ENCODE measurements around the gene ZNF648.
"Not testable (repeated sequence)": the region's sequence is repeated elsewhere in the genome, so short reads cannot be mapped to it uniquely, and the experiment has no call there.

The ZNF648 gene

GRCh38 chr1:182045481-182045880 is 16.0 kb downstream of the ZNF648 start:
- DNase-seq; H3K27ac ChIP-seq (ENCODE audit: low read length, poor library complexity, severe bottlenecking); H3K23ac ChIP-seq (ENCODE audit: low read length in 2 of 2); H3K4me1 ChIP-seq (ENCODE audit: control insufficient read depth, insufficient read depth, low read depth, low read length); H4K91ac ChIP-seq (ENCODE audit: low read length); H3K18ac ChIP-seq (ENCODE audit: low read depth in 1 of 2, low read length in 2 of 2); H3K14ac ChIP-seq (ENCODE audit: low read length in 2 of 2); H2BK5ac ChIP-seq (ENCODE audit: low read depth, low read length, poor library complexity, severe bottlenecking); H3K36me3 ChIP-seq (ENCODE audit: control insufficient read depth in 1 of 2, insufficient read depth in 2 of 2, low read depth in 1 of 2, low read length in 2 of 2); H2AFZ ChIP-seq (ENCODE audit: low read depth, low read length); H2BK120ac ChIP-seq (ENCODE audit: low read depth, low read length); H3K27me3 ChIP-seq (ENCODE audit: control insufficient read depth in 1 of 2, insufficient read depth in 1 of 2, low read length in 2 of 2); H2BK12ac ChIP-seq (ENCODE audit: low read length in 2 of 2); H2AK5ac ChIP-seq (ENCODE audit: low read length, severe bottlenecking); H3K9ac ChIP-seq (ENCODE audit: low read length); H2BK15ac ChIP-seq (ENCODE audit: low read depth, poor library complexity, severe bottlenecking); H3K4me3 ChIP-seq (ENCODE audit: insufficient read depth in 1 of 2, low read depth in 1 of 2, low read length in 2 of 2); H3K79me1 ChIP-seq (replicated peaks; ENCODE audit: low read length, poor library complexity, severe bottlenecking); H4K8ac ChIP-seq (ENCODE audit: low read length); H3K4me2 ChIP-seq (ENCODE audit: low read length, poor library complexity, severe bottlenecking); H3K4ac ChIP-seq (ENCODE audit: low read depth in 1 of 2, low read length in 2 of 2): not testable (repeated sequence)
- H3K9me3 ChIP-seq (ENCODE audit: control insufficient read depth, low read length), result peaks cover 24% of the 10 kb centered on the region
- 87% methylated on average over 6 of the region's 8 CpGs for WGBS

- H3K27ac ChIP-seq (ENCODE audit: low read length, poor library complexity, severe bottlenecking), result no peak overlapping the region
- no peak overlapping the region for H4K91ac ChIP-seq (ENCODE audit: low read length)
- no peaks in the 10 kb centered on the region for H3K36me3 ChIP-seq (ENCODE audit: control insufficient read depth in 1 of 2, insufficient read depth in 2 of 2, low read depth in 1 of 2, low read length in 2 of 2)
- no peak overlapping the region for H2AFZ ChIP-seq (ENCODE audit: low read depth, low read length)
- no peak overlapping the region for H3K18ac ChIP-seq (ENCODE audit: low read depth in 1 of 2, low read length in 2 of 2)
- H3K4me2 ChIP-seq (ENCODE audit: low read length, poor library complexity, severe bottlenecking), result no peak overlapping the region
- H2BK5ac ChIP-seq (ENCODE audit: low read depth, low read length, poor library complexity, severe bottlenecking), result no peak overlapping the region
- H4K8ac ChIP-seq (ENCODE audit: low read length), result no peak overlapping the region
- H3K4me1 ChIP-seq (ENCODE audit: control insufficient read depth, insufficient read depth, low read depth, low read length), result no peaks in the 10 kb centered on the region
- no peaks in the 10 kb centered on the region for H3K79me1 ChIP-seq (replicated peaks; ENCODE audit: low read length, poor library complexity, severe bottlenecking)
- no peak overlapping the region for H3K9ac ChIP-seq (ENCODE audit: low read length)
- no peak overlapping the region for H2BK120ac ChIP-seq (ENCODE audit: low read depth, low read length)
- H3K4ac ChIP-seq (ENCODE audit: low read depth in 1 of 2, low read length in 2 of 2), result no peak overlapping the region
- WGBS, result 78% methylated on average over 3 of the region's 3 CpGs
- no peak overlapping the region for H2AK5ac ChIP-seq (ENCODE audit: low read length, severe bottlenecking)
- no peak overlapping the region for H3K4me3 ChIP-seq (ENCODE audit: insufficient read depth in 1 of 2, low read depth in 1 of 2, low read length in 2 of 2)
- DNase-seq, result no peak
- H3K9me3 ChIP-seq (ENCODE audit: control insufficient read depth, low read length), result peaks cover 54% of the 10 kb centered on the region
- no peak overlapping the region for H3K23ac ChIP-seq (ENCODE audit: low read length in 2 of 2)
- H3K27me3 ChIP-seq (ENCODE audit: control insufficient read depth in 1 of 2, insufficient read depth in 1 of 2, low read length in 2 of 2), result no peaks in the 10 kb centered on the region
- H2BK12ac ChIP-seq (ENCODE audit: low read length in 2 of 2), result no peak overlapping the region
- no peak overlapping the region for H2BK15ac ChIP-seq (ENCODE audit: low read depth, poor library complexity, severe bottlenecking)
- no peak overlapping the region for H3K14ac ChIP-seq (ENCODE audit: low read length in 2 of 2)
Measured at GRCh38 chr1:182041615-182042014, 19.9 kb downstream of the ZNF648 start.

- Histone ChIP-seq H3K18ac (ENCODE audit: low read depth in 1 of 2, low read length in 2 of 2) (no peak overlapping the region), H3K9ac (ENCODE audit: low read length) (no peak overlapping the region), H4K91ac (ENCODE audit: low read length) (no peak overlapping the region), H2AK5ac (ENCODE audit: low read length, severe bottlenecking) (no peak overlapping the region), H3K4ac (ENCODE audit: low read depth in 1 of 2, low read length in 2 of 2) (no peak overlapping the region), H2BK120ac (ENCODE audit: low read depth, low read length) (no peak overlapping the region), H3K4me2 (ENCODE audit: low read length, poor library complexity, severe bottlenecking) (no peak overlapping the region), H2AFZ (ENCODE audit: low read depth, low read length) (no peak overlapping the region), H2BK5ac (ENCODE audit: low read depth, low read length, poor library complexity, severe bottlenecking) (no peak overlapping the region), H2BK12ac (ENCODE audit: low read length in 2 of 2) (no peak overlapping the region), H3K23ac (ENCODE audit: low read length in 2 of 2) (no peak overlapping the region), H2BK15ac (ENCODE audit: low read depth, poor library complexity, severe bottlenecking) (no peak overlapping the region), H3K27me3 (ENCODE audit: control insufficient read depth in 1 of 2, insufficient read depth in 1 of 2, low read length in 2 of 2) (no peaks in the 10 kb centered on the region), H3K14ac (ENCODE audit: low read length in 2 of 2) (no peak overlapping the region), H3K79me1 (replicated peaks; ENCODE audit: low read length, poor library complexity, severe bottlenecking) (no peaks in the 10 kb centered on the region), H3K36me3 (ENCODE audit: control insufficient read depth in 1 of 2, insufficient read depth in 2 of 2, low read depth in 1 of 2, low read length in 2 of 2) (no peaks in the 10 kb centered on the region), H3K4me1 (ENCODE audit: control insufficient read depth, insufficient read depth, low read depth, low read length) (no peaks in the 10 kb centered on the region), H3K27ac (ENCODE audit: low read length, poor library complexity, severe bottlenecking) (no peak overlapping the region), H3K4me3 (ENCODE audit: insufficient read depth in 1 of 2, low read depth in 1 of 2, low read length in 2 of 2) (no peak overlapping the region), H3K9me3 (ENCODE audit: control insufficient read depth, low read length) (peaks cover 38% of the 10 kb centered on the region), H4K8ac (ENCODE audit: low read length) (no peak overlapping the region)
- no peak for DNase-seq
- no CpG with 5 or more reads among the region's 2 CpGs for WGBS
Measured at GRCh38 chr1:182038220-182038619, 23.3 kb downstream of the ZNF648 start.

- Histone ChIP-seq H2BK12ac (ENCODE audit: low read length in 2 of 2) (no peak overlapping the region), H3K9me3 (ENCODE audit: control insufficient read depth, low read length) (peaks cover 29% of the 10 kb centered on the region), H2BK15ac (ENCODE audit: low read depth, poor library complexity, severe bottlenecking) (no peak overlapping the region), H3K79me1 (replicated peaks; ENCODE audit: low read length, poor library complexity, severe bottlenecking) (no peaks in the 10 kb centered on the region), H2AFZ (ENCODE audit: low read depth, low read length) (no peak overlapping the region), H4K91ac (ENCODE audit: low read length) (no peak overlapping the region), H3K9ac (ENCODE audit: low read length) (no peak overlapping the region), H2AK5ac (ENCODE audit: low read length, severe bottlenecking) (no peak overlapping the region), H3K27me3 (ENCODE audit: control insufficient read depth in 1 of 2, insufficient read depth in 1 of 2, low read length in 2 of 2) (no peaks in the 10 kb centered on the region), H3K14ac (ENCODE audit: low read length in 2 of 2) (no peak overlapping the region), H3K4me1 (ENCODE audit: control insufficient read depth, insufficient read depth, low read depth, low read length) (no peaks in the 10 kb centered on the region), H3K18ac (ENCODE audit: low read depth in 1 of 2, low read length in 2 of 2) (no peak overlapping the region), H2BK5ac (ENCODE audit: low read depth, low read length, poor library complexity, severe bottlenecking) (no peak overlapping the region), H2BK120ac (ENCODE audit: low read depth, low read length) (no peak overlapping the region), H3K23ac (ENCODE audit: low read length in 2 of 2) (no peak overlapping the region), H3K27ac (ENCODE audit: low read length, poor library complexity, severe bottlenecking) (no peak overlapping the region), H3K36me3 (ENCODE audit: control insufficient read depth in 1 of 2, insufficient read depth in 2 of 2, low read depth in 1 of 2, low read length in 2 of 2) (no peaks in the 10 kb centered on the region), H3K4ac (ENCODE audit: low read depth in 1 of 2, low read length in 2 of 2) (no peak overlapping the region), H3K4me2 (ENCODE audit: low read length, poor library complexity, severe bottlenecking) (no peak overlapping the region), H4K8ac (ENCODE audit: low read length) (no peak overlapping the region), H3K4me3 (ENCODE audit: insufficient read depth in 1 of 2, low read depth in 1 of 2, low read length in 2 of 2) (no peak overlapping the region)
- WGBS, result 58% methylated on average over 6 of the region's 7 CpGs
- no peak for DNase-seq
Measured at GRCh38 chr1:182035097-182035770, 26.3 kb downstream of the ZNF648 start.

All from mesenchymal stem cell (in vitro differentiated cells and primary cell).